Memory B cell (primary cell): ENCODE data around the gene MBTPS1.

Experiments used
- ATAC-seq: fragments of 150-1000 bp; cut with Tn5 transposase; 2 replicates; pipeline ENCODE4 v1.10.0; 2021; ENCODE audit warnings: low read depth, mild to moderate bottlenecking, moderate library complexity
- DNase-seq, 2 donors: peaks; one replicate each; pipeline ENCODE4 v3.0.0; 2022; ENCODE audit warnings: low spot score in 2 of 2
- H3K27ac Mint-ChIP-seq: one replicate; pipeline ENCODE4 v1.8.0; 2022; ENCODE audit warnings: mild to moderate bottlenecking, moderate library complexity, mixed read lengths
- H3K27me3 Mint-ChIP-seq: one replicate; pipeline ENCODE4 v1.8.0; 2022; ENCODE audit warnings: mixed read lengths
- H3K36me3 Mint-ChIP-seq: one replicate; pipeline ENCODE4 v1.8.0; 2022; ENCODE audit warnings: mild to moderate bottlenecking, mixed read lengths
- H3K4me1 Mint-ChIP-seq: one replicate; pipeline ENCODE4 v1.8.0; 2022; ENCODE audit warnings: mixed read lengths
- H3K4me3 Mint-ChIP-seq: one replicate; pipeline ENCODE4 v1.8.0; 2022; ENCODE audit warnings: mild to moderate bottlenecking, moderate library complexity, mixed read lengths
- H3K9me3 Mint-ChIP-seq: one replicate; pipeline ENCODE4 v1.8.0; 2022; ENCODE audit warnings: mixed read lengths

The MBTPS1 gene

GRCh38 chr16:84007965-84008364, 108.8 kb downstream of the MBTPS1 start:
- no peaks in the 10 kb centered on the region for H3K4me1 Mint-ChIP-seq
- H3K27me3 Mint-ChIP-seq = peaks cover 11% of the 10 kb centered on the region
- H3K4me3 Mint-ChIP-seq = no peak overlapping the region
- H3K36me3 Mint-ChIP-seq = no peaks in the 10 kb centered on the region
- H3K9me3 Mint-ChIP-seq = no peaks in the 10 kb centered on the region
- ATAC-seq (no peak), DNase-seq (no peak)
- H3K27ac Mint-ChIP-seq = no peak overlapping the region

GRCh38 chr16:84007520-84007919, 109.2 kb downstream of the MBTPS1 start:
- ATAC-seq = no peak
- no peaks in the 10 kb centered on the region for H3K4me1 Mint-ChIP-seq
- no peaks in the 10 kb centered on the region for H3K36me3 Mint-ChIP-seq
- H3K4me3 Mint-ChIP-seq = no peak overlapping the region
- H3K27ac Mint-ChIP-seq = no peak overlapping the region
- H3K9me3 Mint-ChIP-seq = no peaks in the 10 kb centered on the region
- no peak for DNase-seq
- peaks cover 11% of the 10 kb centered on the region for H3K27me3 Mint-ChIP-seq

GRCh38 chr16:84005391-84005790, 111.4 kb downstream of the MBTPS1 start:
- Mint-ChIP-seq H3K27ac (no peak overlapping the region), H3K36me3 (no peaks in the 10 kb centered on the region), H3K27me3 (peaks cover 12% of the 10 kb centered on the region), H3K9me3 (no peaks in the 10 kb centered on the region), H3K4me3 (no peak overlapping the region), H3K4me1 (no peaks in the 10 kb centered on the region)
- ATAC-seq (no peak), DNase-seq (no peak)

GRCh38 chr16:84004442-84004841, 112.3 kb downstream of the MBTPS1 start:
- H3K27me3 Mint-ChIP-seq = peaks cover 12% of the 10 kb centered on the region
- H3K9me3 Mint-ChIP-seq = no peaks in the 10 kb centered on the region
- no peaks in the 10 kb centered on the region for H3K4me1 Mint-ChIP-seq
- DNase-seq = no peak
- no peak overlapping the region for H3K4me3 Mint-ChIP-seq
- no peaks in the 10 kb centered on the region for H3K36me3 Mint-ChIP-seq
- no peak for ATAC-seq
- no peak overlapping the region for H3K27ac Mint-ChIP-seq
